ENCODE measurements around the gene MGAT5.
"Not testable (repeated sequence)": the region's sequence is repeated elsewhere in the genome, so short reads cannot be mapped to it uniquely, and the experiment has no call there.

The MGAT5 gene

DNA sequence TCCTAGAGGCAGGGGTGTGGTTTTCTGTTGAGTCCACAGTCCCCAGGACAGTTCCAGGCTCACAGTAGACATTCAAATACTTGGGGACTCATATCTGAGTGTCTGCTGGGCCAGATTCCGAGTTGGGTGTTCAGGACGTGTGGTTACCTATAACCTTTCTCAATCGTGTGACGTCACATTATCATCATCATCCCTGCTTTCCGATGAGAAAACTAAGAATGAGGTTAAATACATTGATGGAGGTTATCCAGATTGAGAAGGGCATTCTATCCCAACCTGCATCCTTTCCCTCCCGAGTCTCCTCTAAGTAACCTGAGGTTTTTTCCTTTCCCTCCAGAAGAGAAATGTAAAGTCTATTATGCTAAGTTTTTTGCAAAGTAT, 204.6 kb downstream of the MGAT5 start:
- in situ Hi-C loops (cut with MboI; ENCODE audit: low sequenced_read_pairs): no loop called here

DNA sequence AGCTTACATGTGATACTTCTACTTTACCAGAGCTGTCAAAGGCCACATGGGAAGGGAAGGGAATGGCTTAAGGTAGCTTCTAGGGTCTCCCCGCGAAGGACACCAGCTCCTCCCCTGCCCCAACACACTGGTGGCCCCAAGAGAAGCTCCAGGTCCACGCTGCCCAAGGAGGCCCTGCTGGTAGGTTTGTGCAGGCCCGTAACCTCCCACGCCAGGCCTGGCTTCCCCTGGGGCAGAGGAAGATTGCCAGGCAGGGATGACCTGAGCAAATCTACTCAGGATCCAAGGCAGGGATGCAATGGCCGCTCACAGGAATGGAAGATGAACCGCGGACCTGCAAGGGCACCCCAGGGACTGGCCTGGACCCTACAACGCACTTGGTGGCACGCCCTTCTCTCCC, 205.1 kb downstream of the MGAT5 start:
- in situ Hi-C loops (cut with MboI; ENCODE audit: low sequenced_read_pairs): no loop called here

DNA sequence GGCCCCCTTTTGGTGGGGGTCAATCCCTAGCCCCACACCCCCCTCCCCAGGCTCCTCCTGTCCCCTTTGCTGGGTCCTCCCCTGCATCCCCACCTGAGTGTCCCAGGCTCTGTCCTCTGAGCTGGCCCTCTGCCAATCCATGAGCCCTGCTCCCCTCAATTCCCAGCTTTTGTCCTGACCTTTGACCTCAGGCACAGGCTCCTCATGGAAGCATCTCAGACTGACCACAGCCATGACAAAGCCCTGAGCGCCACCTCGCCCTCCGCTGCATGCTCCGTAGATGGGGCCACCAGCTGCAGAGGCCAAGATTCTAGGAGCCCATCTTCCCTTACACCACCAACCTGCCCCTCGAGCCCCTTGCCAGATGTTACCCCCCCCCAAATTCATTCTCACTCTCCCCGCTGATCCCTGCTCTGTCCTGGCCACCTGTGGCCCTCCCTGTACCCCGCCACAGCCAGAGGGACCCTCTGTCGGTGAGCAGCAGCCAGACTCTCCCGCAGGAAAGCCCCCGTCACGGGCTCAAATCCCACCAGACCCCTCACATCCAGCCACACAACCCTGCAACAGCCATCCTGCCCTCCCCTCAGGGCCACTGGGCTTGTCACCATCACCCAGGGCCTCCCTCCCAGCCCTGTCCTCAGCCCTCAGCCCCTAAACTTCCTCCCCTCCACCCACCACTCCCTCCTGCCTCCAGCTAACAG, 206.0 kb downstream of the MGAT5 start:
- in situ Hi-C loops (cut with MboI; ENCODE audit: low sequenced_read_pairs): no loop called here

DNA sequence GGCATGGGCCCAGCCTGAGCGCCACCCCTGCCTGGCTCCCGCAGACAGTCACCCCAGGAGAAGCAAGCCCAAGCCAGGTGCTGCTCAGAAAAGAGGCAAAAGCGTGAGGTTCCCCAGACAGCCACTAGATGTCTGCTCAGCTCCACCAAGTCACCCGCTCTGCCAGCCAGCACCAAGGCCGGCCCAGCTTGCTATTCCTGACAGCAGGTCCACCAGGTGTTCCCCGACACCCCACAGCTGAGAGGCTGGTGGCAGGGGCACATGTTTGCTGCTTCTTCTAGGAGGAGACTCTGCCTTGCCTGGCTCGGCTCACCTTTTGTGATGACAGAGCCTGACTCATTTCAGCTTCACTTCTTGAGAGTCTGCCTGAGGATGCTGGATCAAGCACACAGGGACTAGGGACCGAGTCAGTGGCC, 206.7 kb downstream of the MGAT5 start:
- in situ Hi-C loops (cut with MboI; ENCODE audit: low sequenced_read_pairs): no loop called here

DNA sequence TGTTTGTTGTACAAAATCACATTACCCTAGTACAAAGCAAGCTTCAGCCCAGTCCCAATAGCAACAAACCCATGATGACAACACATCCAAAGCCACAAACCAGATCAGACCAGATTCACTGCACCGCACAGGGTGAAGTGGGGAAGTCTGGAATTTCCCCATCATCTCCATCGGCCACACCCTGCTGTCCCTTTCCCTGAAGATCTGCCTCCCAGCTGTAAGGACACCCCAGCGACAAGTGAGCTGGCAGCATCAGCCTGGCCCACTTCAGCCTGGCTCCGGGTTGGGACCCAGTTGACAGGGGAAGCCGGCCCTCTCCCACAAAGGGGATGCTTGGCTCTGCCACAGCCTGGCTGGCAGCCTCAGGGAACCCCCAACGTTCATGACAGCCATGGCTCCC, 207.6 kb downstream of the MGAT5 start:
- in situ Hi-C loops (cut with MboI; ENCODE audit: low sequenced_read_pairs): no loop called here

DNA sequence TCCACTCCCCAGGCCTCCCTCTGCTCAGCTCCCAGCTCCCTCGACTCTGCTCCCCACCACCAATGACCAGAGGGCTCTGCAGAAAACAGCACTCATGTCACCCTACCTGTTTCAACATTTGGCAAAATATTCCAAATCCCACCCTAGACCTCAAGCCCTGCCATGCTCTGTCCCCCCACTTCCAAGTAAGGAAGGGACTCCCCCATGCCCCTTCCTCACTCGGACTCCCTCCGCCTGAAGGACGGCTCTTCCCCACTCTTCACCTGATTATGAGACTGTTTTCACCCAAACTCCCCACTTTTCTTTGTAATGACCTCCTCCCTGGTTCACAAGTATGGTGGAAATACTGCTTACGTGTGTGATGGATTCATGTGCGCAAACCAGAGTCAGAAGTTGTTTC, 208.4 kb downstream of the MGAT5 start:
- in situ Hi-C loops (cut with MboI; ENCODE audit: low sequenced_read_pairs): no loop called here

DNA sequence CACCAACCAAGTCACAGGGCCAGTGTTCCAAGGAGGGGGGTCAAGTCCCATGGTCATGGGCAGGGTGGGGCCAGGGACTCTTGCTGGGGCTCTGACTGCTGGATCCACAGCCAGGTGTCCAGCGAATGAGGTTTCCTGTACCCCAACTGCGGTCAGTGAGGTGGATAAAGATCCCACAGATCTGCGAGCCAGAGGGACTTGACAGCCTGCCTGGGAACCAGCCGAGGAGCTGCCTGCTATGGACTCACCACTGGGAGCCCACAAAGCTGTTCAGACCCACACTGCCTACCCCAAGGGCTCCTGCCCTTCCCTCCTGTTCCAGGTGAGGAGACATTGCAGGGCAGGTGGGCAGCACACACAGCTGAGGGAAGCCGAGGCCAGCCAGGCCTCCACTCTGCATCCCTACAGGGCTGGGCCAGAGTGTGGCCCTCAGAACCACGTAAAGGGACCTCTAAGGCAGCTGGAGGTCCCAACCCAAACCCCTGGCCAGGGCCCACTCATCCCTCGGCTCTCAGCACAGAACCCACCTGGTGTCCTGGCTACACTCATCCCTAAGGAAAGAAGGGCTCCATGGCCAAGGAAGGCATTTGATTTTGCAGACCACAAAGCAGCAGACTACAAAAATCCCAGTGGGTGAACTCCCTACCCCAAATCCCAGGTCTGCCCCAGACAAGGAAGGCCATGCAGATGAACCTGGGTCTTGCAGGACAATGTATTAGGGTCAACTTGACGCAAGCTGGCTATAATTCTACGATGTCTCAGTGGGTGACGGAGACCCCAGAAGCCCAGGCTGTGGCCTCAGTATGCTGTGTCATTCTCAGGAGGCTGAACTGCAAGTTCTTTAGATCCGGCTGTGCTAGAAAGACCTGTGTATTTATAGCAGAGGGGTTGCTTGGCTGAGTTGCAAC, 209.2 kb downstream of the MGAT5 start:
- in situ Hi-C loops (cut with MboI; ENCODE audit: low sequenced_read_pairs): no loop called here

DNA sequence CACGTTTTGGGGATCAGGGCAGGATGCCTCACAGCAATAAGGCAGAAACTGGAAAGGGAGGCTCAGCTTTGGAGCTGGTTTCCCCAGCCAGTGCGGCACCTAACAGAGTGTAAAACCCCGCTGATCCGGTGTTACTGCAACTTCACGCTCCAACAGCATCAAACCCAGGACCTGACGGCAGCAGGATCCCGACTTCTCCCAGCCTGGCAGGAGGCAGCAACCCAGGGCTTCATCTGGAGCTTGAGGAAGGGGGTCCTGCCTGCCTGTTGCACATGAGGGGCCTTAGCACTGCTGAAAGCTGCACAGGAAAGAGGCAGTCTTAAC, 209.8 kb downstream of the MGAT5 start:
- in situ Hi-C loops (cut with MboI; ENCODE audit: low sequenced_read_pairs): no loop called here

DNA sequence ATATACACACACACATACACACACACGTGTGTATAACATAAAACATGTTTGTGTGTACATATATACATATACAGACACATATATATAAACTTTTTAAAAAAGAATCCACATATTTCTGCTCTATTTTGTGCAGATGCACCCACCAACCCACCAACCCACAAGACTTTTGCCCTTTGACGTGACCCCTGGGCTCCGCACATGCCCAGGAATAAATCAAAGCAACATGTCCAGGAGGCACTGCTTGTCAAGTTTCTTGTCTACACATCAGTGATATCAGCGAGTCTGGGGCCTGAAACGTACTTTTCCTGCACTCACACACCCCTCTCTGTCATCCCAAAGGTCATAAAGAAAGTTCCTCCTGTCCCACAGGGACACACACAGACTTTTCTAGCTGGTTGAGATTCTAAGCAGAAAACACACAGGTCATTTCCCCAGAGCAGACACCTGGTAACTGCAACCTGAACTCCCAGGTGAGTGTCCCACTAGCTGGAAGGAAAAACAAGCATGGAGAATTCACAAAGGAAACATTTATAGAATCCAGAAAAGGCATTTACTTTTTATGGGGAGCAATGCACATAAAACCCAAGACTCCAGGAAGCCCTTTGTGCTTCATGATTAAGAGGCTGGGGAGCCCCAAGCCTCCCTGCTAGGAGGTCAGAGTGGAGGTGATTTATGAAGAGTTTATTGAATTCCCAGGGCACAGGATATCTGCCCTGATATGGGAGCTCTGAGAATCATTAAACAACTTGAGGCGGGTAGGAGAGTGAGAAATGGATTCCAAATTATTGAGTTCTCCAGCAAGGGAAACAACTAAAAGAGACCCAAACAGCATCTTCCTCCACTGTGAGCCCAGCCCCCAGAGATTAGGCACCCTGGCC, 211.6 kb downstream of the MGAT5 start:
- in situ Hi-C loops (cut with MboI; ENCODE audit: low sequenced_read_pairs): no loop called here

DNA sequence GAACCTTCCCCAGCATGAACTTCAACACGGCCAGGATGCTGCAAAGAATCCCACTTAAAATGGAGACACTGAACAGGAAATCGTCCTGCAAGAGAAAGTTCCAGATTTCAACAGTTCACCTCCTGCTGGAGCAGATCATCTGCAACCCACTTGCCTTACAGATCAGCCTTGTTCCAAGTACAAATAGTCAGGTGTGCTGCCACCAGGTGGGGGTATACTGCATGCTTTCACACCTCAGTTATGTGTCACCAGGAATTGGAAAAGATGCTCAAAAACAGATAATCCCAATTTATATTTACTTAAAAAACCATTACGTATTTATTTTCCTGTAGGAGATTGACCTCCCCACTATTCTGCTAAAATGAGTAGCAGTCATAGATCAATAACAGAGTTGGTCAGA, 212.3 kb downstream of the MGAT5 start:
- in situ Hi-C loops (cut with MboI; ENCODE audit: low sequenced_read_pairs): no loop called here

DNA sequence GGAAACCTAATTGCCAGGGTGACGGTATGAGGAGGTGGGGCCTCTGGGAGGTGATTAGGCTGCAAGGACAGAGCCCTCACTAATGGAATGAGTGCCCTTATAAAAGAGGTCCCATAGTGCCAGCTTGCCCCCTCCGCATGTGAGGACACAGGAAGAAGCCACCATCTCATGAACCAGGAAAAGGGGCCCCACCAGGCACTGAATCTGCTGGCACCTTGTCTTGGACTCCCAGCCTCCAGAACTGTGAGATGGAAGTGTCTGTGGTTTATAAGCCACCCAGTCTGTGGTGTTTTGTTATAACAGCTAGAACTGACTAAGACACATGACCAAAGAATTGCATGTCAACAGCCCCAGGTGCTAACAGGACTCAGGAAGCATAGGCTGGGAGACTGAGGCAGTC, 214.3 kb downstream of the MGAT5 start:
- in situ Hi-C loops (cut with MboI; ENCODE audit: low sequenced_read_pairs): no loop called here

DNA sequence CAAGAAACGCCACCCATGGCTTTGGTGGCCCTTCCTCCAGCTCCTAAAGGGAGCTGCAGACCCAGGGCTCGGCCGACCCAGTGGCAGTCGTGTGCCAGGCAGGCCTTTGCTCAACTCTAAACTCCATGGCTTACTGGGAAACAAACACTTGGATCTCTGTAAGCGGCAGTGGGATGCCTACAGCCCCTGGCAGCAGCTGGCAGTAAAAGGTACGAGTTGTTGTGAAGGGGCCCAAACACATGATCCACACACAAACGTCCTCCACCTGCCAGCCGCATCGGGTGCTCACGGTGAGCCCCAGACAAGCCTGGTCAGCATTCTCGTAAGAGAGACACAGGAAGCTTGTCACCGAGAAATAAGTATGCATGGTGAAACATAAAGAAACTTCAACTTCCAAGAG, 214.9 kb downstream of the MGAT5 start:
- in situ Hi-C loops (cut with MboI; ENCODE audit: low sequenced_read_pairs): no loop called here

DNA sequence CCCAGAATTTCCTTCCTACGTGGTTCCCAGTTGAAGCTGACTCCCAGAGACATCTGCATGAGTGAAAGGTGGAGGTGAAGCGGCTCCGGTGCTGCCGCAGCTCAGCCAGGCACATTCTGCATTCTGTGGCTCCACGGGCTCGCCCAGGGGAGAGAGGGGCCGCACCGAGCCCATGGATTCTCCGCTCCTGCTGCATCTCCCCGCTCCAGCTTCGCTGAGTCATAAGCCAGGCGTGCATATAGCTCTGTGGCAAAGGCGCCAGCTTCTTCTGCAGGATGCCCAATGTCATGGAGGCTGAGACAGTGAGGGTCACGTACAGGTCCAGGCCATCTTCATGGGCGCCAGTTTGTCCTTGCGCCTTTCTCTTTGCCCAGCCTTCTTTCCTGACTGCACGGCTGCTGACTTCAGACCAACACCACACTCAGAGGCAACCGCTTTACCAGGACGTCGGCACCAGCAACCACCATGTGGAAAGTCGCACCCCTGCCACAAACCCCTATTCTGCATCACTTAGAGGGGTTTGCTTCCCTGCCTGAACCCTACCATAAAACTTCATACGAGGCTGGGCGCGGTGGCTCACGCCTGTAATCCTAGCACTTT, 215.7 kb downstream of the MGAT5 start:
- in situ Hi-C loops (cut with MboI; ENCODE audit: low sequenced_read_pairs): no loop called here

DNA sequence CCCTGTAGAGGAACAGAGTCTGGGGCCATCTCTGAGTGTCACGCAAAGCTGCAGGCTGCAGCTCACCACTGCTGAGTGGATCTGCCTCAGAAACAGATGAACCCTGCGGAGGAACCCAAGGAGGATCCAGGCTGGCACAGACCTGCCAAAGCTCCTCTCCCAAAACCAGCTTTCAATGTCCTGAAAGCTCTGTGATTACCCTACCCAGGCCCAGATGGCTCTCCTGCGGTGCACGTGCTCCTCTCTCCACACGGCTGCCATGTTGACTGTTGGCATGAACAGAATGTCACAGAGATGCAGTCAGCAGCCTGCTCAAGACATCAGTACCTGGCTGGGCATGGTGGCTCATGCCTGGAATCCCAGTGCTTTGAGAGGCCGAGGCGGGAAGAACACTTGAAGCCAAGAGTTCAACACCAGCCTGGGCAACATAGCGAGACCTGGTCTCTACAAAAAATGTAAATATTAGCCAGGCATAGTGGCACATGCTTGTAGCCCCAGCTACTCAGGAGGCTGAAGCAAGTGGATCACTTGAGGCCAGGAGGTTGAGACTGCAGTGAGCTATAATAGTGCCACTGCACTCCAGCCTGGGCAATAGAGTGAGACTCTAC, 216.8 kb downstream of the MGAT5 start:
- in situ Hi-C loops (cut with MboI; ENCODE audit: low sequenced_read_pairs): no loop called here

DNA sequence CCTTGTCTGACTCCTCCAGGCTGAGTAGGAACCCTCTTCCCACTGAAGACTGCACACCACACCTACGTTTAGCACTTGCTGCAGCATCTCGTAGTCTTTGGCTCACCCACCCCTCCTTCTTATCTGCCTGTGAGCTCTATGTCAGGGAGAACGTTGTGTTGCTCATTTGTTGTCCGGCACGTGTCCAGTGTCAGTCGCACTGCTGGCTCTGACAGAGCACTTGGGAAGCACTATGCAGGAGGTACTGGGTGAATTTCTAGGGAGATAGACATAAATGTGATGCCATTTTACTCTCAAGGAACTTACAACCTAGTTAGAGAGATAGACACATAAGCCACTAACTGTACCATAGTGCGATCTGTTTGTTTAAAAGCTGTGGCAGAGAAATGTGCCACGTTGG, 223.1 kb downstream of the MGAT5 start:
- in situ Hi-C loops (cut with MboI; ENCODE audit: low sequenced_read_pairs): not testable (repeated sequence)

DNA sequence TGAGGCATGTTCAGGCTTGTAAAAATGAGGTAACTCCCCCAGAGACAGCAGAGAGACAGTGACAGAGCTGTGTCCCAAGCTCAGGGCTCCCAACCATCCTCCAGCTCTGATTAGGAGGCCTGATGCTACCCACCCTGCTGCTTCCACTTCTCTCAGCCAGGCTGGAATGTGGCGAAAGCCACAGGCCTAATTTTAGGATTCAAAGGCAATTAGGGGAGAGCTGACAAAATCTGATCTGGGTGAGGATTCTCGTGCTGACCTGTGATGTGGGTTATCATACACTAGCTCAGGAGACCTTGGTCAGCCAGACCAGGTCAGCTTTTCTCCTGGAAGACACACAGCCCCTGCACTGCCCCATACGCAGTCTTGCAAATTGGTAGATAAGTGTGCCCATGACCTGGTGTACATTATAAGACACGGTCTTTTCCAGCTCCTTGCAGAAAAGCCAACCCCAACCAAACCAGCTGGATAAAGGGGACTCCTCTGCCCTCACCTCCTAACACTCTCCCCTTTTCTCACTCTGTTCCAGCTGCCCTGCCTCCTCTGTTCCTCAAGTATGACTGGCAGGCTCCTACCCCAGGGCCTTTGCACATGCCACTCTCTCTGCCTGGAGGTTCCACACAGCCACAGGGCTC, 225.9 kb downstream of the MGAT5 start:
- in situ Hi-C loops (cut with MboI; ENCODE audit: low sequenced_read_pairs): no loop called here

DNA sequence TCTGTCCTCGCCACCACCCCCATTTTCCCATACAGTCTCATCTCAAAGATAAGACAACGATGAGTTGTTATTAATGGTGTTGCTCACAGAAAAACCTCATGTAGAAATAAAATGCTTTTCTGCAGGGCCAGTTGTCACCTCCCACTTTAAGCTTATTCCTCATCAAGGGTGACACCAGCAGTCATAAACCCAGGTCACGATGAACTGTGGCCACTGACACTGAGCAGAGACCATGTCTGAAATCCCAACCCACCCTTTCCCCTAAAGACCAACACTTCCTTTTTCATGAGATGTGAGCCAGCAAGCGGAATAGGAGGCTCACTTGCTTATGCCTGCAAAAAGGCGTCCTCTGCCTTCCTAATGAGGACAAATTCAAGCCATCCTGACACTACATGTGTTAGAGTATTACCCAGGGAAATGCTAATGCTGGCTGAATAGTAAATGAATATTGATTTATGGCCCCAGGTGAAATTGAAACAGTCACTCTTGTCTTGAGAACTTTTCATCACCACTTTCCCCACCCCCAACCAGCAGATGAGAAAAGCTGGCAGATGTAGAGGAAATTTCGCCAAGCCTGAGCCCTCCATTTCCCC, 228.4 kb downstream of the MGAT5 start:
- in situ Hi-C loops (cut with MboI; ENCODE audit: low sequenced_read_pairs): no loop called here

DNA sequence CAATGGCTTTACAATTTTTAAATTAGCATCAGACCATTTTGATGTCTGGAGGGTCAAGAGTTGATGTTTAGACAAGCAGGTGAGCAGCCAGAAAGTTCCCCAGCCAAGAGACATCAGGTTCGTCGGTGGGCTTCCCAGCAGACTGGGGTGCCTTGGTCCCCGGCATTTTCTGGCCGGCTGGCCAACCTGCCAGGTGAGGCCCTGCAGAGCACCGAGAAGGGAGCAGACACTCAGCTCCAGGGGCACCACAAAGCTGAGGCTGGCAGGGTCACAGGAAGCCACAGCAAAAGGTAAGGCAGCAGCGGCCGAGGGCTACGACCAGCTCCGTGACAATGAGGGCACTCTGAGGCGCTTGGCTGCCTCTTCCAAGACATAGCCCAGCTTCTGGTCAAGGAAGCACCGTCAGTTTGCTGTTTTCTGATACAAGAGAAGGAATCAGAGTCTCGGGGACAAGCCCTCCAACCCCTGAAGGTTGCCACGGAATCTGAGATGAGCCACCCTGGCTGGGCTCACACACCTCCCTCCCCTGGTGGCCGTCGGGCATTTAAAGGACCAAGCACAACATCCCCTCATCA, 229.0 kb downstream of the MGAT5 start:
- in situ Hi-C loops (cut with MboI; ENCODE audit: low sequenced_read_pairs): no loop called here

DNA sequence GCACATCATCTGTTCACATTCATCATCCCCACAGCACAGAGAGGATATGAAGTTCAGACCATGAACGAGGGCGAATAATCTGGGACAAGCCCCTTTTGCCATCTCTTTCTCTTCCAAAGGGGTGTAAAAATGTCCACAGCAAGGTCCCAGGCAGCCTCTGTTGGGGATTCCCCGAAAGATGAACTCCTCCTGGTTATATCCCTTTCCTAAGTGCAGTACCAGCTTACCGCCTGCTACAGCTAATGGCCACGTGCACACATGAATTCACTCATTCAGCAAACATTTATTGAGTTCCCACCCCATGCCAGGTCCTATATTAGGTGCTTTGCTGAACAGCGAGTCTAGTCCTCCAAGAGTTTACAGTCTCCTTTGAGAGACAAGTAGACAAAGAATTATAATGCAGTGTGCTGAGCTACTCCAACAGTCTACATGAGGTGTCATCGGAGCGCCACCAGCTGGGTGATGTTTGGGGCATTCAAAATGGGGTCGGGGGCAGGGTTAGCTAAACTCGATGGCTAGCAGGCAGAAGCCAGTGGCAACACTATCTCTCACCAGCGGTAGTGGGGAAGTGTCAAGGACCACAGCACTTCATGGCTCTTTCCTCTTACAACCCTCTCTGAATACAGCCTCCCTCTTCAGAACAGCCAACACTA, 236.0 kb downstream of the MGAT5 start:
- in situ Hi-C loops (cut with MboI; ENCODE audit: low sequenced_read_pairs): no loop called here

All from HL-60/S4 treated with phorbol 12-myristate 13-acetate at 8.2 ng/mL for 4 days and 3 days (cell line).